ENCODE measurements around the gene CHML.

Gene CHML

GRCh38 chr1:241636291-241636690 lies 3.9 kb downstream of the CHML start:
- H3K4me3 ChIP-seq (ENCODE audit: low read depth, low read length) = no peak overlapping the region

More at GRCh38 chr1:241636291-241636690, 3.9 kb downstream of the CHML start:
- CTCF ChIA-PET = interaction anchor here (0.8 to 2.1 kb wide), 2 partner anchors 9 to 206 kb away, joined by 4 to 10 read pairs; no protein-coding TSS in a partner anchor
- TF ChIP-seq ZNF146 (tag by site-specific recombination; IDR thresholded peaks at IDR 0.05) (no peak), ZFP69B (tag by site-specific recombination; IDR thresholded peaks at IDR 0.05) (no peak), ZBTB11 (tag by site-specific recombination; conservative IDR thresholded peaks at IDR 0.05; ENCODE audit: low read depth) (no peak), ZNF571 (tag by site-specific recombination; IDR thresholded peaks at IDR 0.05) (no peak), ZNF785 (tag by site-specific recombination; IDR thresholded peaks at IDR 0.05) (no peak), ZNF585B (tag by site-specific recombination; IDR thresholded peaks at IDR 0.05) (no peak), MEIS1 (CRISPR knock-in tag; IDR thresholded peaks at IDR 0.05; ENCODE audit: borderline replicate concordance) (no peak), ZNF830 (tag by site-specific recombination; IDR thresholded peaks at IDR 0.05; ENCODE audit: low read depth) (no peak), ZNF341 (tag by site-specific recombination; IDR thresholded peaks at IDR 0.05; ENCODE audit: low read depth) (no peak), ZNF404 (tag by site-specific recombination; IDR thresholded peaks at IDR 0.05) (no peak), ZNF280D (tag by site-specific recombination; IDR thresholded peaks at IDR 0.05) (no peak), ZNF645 (tag by site-specific recombination; IDR thresholded peaks at IDR 0.05) (no peak), ZIC2 (tag by site-specific recombination; IDR thresholded peaks at IDR 0.05) (no peak), ZNF513 (tag by site-specific recombination; IDR thresholded peaks at IDR 0.05) (no peak), ZNF473 (tag by site-specific recombination; IDR thresholded peaks at IDR 0.05) (no peak), ZNF544 (tag by site-specific recombination; IDR thresholded peaks at IDR 0.05) (no peak), ZNF398 (tag by site-specific recombination; IDR thresholded peaks at IDR 0.05) (no peak), ZNF416 (tag by site-specific recombination; IDR thresholded peaks at IDR 0.05) (no peak), ZNF10 (tag by site-specific recombination; IDR thresholded peaks at IDR 0.05) (no peak)
- POLR2A ChIA-PET = no interaction called here
- Histone ChIP-seq H3K36me3 (ENCODE audit: control insufficient read depth in 2 of 2, insufficient read depth in 1 of 2, low read length in 2 of 2) (peaks cover 0 to 19% of the 10 kb centered on the region in 2 experiments; a peak in 1 of 3 replicates), H3K9me3 (ENCODE audit: control insufficient read depth, insufficient read depth, low read depth, low read length) (no peaks in the 10 kb centered on the region), H3K4me1 (ENCODE audit: control insufficient read depth, insufficient read depth, low read length) (peaks cover 17% of the 10 kb centered on the region), H3K27ac (ENCODE audit: extremely low read depth, low read depth, low read length) (no peak overlapping the region)

All from HEK293 (cell line).